ENCODE measurements around the gene DPAGT1.

- TF ChIP-seq CTCF (IDR thresholded peaks at IDR 0.05) (no peak), POLR2A (IDR thresholded peaks at IDR 0.05) (no peak)
Observed at GRCh38 chr11:119088406-119088805, 13.2 kb downstream of the DPAGT1 start.

Measured in uterus (tissue), 2 donors.